Large intestine (tissue), 3 donors: ENCODE results near the gene PYCR2. TPM values are rescaled to one million over a fixed set of nuclear protein-coding genes. Genes with fewer than 3 reads are reported as not detected.
A peak's percentile ranks its signal among the peaks of the same experiment; 100 is the strongest.
"Not testable (repeated sequence)": the region's sequence is repeated elsewhere in the genome, so short reads cannot be mapped to it uniquely, and the experiment has no call there.

Experiments
- DNase-seq, 2 donors: peaks; one replicate each; pipeline versions ENCODE4 v3.0.0 to v3.0.0-alpha.2; 2013
- H3K27ac ChIP-seq: one replicate; pipeline ENCODE4 v1.5.1; 2013; ENCODE audit warnings: low read length
- H3K27me3 ChIP-seq: 2 replicates; pipeline ENCODE4 v1.6.1; 2013; ENCODE audit warnings: low read length; ENCODE audit not compliant: control insufficient read depth, insufficient read depth
- H3K36me3 ChIP-seq: 2 replicates; pipeline ENCODE4 v1.6.1; 2013; ENCODE audit warnings: low read length; ENCODE audit not compliant: control insufficient read depth, insufficient read depth
- H3K4me1 ChIP-seq: one replicate; pipeline ENCODE4 v1.6.1; 2013; ENCODE audit warnings: low read length; ENCODE audit not compliant: control insufficient read depth, insufficient read depth
- H3K4me3 ChIP-seq: one replicate; pipeline ENCODE4 v1.5.1; 2013; ENCODE audit warnings: low read length
- H3K9me3 ChIP-seq: one replicate; pipeline ENCODE4 v1.6.1; 2013; ENCODE audit warnings: mild to moderate bottlenecking, low read depth, low read length, moderate library complexity; ENCODE audit not compliant: control insufficient read depth
- WGBS: methylation state at CpG from one replicate; pipeline ENCODE4 v1.1.5; 2013; ENCODE audit warnings: low lambda C conversion rate; ENCODE audit not compliant: insufficient coverage; 5-methylcytosine and 5-hydroxymethylcytosine counted together
- polyA plus RNA-seq: library from polyadenylated mRNA; unstranded; fragments of 120-200 nt; gene quantifications from one replicate; pipeline ENCODE4 v1.2.1, GENCODE V29; 2013

The PYCR2 gene
- polyA plus RNA-seq, 1 donor, result 43.0 TPM

DNA sequence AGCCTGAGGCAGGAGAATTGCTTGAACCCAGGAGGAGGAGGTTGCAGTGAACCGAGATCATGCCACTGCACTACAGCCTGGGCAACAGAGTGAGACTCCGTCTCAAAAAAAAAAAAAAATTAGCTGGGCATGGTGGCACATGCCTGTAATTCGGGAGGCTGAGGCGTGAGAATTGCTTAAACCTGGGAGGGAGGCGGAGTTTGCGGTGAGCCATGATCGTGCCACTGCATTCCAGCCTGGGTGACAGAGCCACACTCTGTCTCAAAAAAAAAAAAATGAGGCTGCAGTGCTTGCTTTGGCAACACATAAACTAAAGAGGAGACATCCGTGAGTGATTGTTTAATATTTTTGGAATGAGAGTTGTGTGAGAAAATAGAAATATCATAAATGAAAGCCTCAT is 12.0 kb upstream of the PYCR2 start:
- H3K4me1 ChIP-seq, H3K4me3 ChIP-seq, H3K27me3 ChIP-seq, DNase-seq, H3K36me3 ChIP-seq, H3K27ac ChIP-seq, H3K9me3 ChIP-seq: not testable (repeated sequence)
- WGBS, result no CpG with 5 or more reads among the region's 8 CpGs

DNA sequence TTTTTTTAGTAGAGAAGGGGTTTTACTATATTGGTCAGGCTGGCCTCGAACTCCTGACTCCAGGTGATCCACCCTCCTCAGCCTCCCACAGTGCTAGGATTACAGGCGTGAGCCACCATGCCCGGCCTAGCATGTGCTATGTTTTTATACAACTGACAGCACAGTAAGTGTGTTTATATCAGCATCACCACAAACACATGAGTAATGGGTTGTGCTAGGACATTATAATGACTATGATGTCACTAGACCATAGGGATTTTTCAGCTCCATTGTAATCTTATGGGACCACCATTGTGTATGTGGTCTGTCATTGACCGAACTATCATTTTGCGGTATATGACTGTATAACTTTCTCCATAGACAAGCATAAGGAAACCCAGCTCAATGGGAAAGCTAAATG is 10.7 kb upstream of the PYCR2 start:
- no peak overlapping the region for H3K4me3 ChIP-seq
- DNase-seq, result no peak
- H3K4me1 ChIP-seq, result no peaks in the 10 kb centered on the region
- WGBS, result no CpG with 5 or more reads among the region's 5 CpGs
- peaks cover 3% of the 10 kb centered on the region for H3K27me3 ChIP-seq
- H3K36me3 ChIP-seq, result no peaks in the 10 kb centered on the region
- no peak overlapping the region for H3K27ac ChIP-seq
- no peaks in the 10 kb centered on the region for H3K9me3 ChIP-seq

DNA sequence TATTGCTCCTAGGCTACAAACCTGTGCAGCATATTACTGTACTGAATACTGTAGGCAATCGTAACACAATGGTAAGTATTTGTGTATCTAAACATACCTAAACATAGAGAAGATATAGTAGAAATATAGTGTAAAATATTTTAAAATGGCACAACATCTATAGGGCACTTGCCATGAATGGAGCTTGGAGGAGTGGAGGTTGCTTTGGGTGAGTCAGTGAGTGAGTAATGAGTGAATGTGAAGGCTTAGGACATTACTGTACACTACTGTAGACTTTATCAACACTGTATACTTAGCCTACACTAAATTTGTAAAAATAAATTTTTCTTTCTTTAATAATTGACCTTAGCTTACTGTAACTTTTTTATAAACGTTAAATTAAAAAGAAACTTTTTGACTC is 9.0 kb upstream of the PYCR2 start:
- Histone ChIP-seq H3K4me1 (no peaks in the 10 kb centered on the region), H3K27ac (no peak overlapping the region), H3K4me3 (no peak overlapping the region), H3K27me3 (no peaks in the 10 kb centered on the region), H3K9me3 (no peaks in the 10 kb centered on the region), H3K36me3 (no peaks in the 10 kb centered on the region)
- WGBS, result 80% methylated on average over 2 of the region's 2 CpGs
- no peak for DNase-seq

DNA sequence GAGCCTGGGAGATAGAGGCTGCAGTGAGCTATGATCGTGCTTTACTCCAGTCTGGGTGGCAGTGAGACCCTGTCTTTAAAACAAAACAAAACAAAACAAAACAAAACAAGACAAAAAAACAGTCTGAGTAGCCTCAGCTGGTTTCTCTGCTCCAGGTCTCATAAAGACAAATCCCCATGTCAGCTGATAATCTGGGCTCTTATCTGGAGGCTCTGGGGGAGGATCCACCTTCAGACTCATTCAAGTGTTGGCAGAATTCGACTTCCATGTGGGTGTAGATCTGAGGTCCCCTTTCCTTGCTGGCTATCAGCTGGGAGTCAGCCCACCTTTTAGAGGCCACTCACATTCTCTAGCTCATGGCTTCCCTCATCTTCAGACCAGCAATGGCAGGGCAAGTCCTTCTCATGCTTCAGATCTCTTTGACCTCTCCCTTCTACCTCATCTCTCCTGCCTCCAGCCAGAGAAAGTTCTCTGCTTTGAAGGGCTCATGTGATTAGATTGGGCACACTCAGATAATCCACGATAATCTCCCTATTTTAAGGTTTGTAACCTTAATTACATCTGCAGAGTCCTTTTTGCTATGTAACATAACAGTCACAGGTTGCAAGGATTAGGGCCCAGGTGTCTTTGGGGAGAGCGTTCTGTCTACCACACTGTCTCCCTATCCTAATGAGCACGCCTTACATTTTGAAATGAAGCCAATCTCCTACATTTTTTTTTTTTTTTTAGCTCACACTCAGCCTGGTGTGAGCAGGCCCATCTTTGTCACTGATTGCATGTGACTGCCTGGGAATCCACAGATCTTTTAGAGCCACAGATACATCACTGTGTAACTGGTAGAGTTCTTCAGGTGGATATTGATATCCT is 7.5 kb upstream of the PYCR2 start:
- no peaks in the 10 kb centered on the region for H3K36me3 ChIP-seq
- H3K27me3 ChIP-seq, result no peaks in the 10 kb centered on the region
- 80% methylated on average over 1 of the region's 5 CpGs for WGBS
- no peak overlapping the region for H3K27ac ChIP-seq
- H3K9me3 ChIP-seq, result no peaks in the 10 kb centered on the region
- H3K4me3 ChIP-seq, result no peak overlapping the region
- no peak for DNase-seq
- no peaks in the 10 kb centered on the region for H3K4me1 ChIP-seq

DNA sequence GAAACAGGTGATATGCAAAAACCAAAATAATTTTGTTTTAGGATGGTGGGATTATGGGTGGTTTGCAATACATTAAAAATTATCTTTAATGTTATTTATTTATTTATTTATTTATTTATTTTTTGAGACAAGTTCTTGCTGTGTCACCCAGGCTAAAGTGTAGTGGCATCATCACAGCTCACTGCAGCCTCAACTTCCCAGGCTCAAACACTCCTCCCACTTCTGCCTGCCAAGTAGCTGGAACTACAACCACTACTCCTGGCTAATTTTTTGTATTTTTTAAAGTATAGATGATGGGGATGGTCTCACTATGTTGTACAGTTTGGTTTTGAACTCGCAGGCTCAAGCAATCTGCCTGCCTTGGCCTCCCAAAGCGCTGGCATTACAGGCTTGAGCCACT is 6.5 kb upstream of the PYCR2 start:
- Histone ChIP-seq H3K27ac (no peak overlapping the region), H3K4me3 (no peak overlapping the region), H3K4me1 (no peaks in the 10 kb centered on the region), H3K27me3 (no peaks in the 10 kb centered on the region), H3K9me3 (no peaks in the 10 kb centered on the region), H3K36me3 (no peaks in the 10 kb centered on the region)
- no peak for DNase-seq
- no CpG with 5 or more reads among the region's 2 CpGs for WGBS

DNA sequence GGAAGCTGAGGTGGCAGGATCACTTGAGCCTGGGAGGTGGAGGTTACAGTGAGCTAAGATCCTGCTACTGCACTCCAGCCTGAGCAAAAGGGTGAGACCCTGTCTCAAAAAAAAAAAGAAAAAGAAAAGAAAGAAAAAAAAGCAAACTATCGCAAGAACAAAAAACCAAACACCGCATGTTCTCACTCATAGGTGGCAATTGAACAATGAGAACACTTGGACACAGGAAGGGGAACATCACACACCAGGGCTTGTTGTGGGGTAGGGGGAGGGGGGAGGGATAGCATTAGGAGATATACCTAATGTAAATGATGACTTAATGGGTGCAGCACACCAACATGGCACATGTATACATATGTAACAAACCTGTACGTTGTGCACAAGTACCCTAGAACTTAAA is 5.4 kb upstream of the PYCR2 start:
- H3K36me3 ChIP-seq, result not testable (repeated sequence)
- 100% methylated on average over 1 of the region's 3 CpGs for WGBS

DNA sequence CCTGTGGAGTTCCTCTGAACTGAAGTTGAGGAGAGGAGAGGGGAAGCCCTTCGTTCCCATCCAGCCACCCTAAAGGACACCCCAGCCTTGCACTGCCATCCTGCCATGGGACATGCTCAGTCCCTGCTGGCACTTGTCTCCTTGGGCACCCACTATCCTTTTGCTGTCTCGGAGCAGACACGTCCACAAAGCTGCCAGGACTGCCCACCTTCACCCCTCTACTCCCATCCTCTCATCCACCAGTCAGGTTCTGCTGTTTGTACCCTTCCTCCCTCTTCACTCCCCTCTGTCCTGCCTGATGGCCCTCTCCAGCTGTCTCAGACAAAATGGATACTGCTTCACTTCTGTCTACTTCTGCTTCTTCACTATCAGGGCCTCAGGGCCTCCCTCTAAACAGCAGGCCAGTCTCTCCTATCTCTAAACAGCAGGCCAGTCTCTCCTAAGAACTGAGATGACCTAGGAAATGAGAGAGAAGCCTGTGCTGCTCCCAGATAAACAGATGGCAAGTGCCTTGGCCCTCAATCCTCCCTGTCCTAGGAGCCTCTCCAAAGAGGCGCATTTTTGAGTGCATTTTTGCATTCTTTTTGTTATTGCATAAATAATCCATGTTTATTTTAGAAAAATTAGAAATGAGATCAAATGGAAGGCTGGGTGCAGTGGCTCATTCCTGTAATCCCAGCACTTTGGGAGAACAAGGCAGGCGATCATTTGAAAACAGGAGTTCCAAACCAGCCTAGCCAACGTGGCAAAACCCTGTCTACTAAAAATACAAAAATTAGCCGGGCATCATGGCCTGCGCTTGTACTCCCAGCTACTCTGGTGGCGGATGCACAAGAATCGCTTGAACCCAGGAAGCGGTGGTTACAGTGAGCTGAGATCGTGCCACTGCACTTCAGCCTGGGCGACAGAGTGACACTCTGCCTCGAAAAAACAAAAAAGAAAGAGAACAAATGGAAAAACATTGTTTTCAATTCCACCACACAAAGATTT is 4.4 kb upstream of the PYCR2 start:
- no peak overlapping the region for H3K27ac ChIP-seq
- DNase-seq, result no peak
- no peaks in the 10 kb centered on the region for H3K27me3 ChIP-seq
- H3K36me3 ChIP-seq, result no peaks in the 10 kb centered on the region
- no peaks in the 10 kb centered on the region for H3K9me3 ChIP-seq
- 93% methylated on average over 6 of the region's 14 CpGs for WGBS
- no peak overlapping the region for H3K4me3 ChIP-seq
- no peaks in the 10 kb centered on the region for H3K4me1 ChIP-seq

More for the DNA sequence above, 5.4 kb upstream of the PYCR2 start:
- DNase-seq, H3K4me3 ChIP-seq, H3K9me3 ChIP-seq, H3K4me1 ChIP-seq, H3K27ac ChIP-seq, H3K27me3 ChIP-seq: not testable (repeated sequence)

DNA sequence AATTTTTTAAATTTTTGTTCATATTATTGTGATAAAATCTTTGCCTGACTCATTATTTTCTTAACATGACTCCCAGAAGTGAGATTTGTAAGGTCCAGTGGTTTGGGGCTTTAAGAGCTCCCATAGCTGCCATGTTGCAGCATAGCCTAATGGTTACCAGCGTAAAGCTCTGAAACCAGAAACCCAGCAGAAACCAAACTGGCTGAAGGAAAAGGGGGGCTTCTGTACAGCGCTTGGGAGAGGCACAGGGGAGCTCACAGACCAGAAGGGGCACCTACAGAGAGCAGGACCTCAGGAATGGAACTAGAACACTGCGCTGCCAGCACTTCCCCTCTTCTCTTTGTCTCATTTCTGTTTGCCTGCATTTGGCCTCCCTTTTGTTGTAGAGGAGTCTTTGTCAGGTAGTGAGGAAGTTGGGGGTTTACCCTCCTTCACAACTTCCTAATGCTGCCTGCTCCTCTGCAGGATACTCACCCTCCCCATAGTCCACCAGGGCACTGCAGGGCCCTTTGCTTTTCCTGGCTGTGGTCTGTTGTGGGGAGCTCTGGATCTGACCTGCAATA is 2.6 kb upstream of the PYCR2 start:
- DNase-seq, result no peak
- no peak overlapping the region for H3K27ac ChIP-seq
- H3K9me3 ChIP-seq, result no peaks in the 10 kb centered on the region
- peaks cover 7% of the 10 kb centered on the region for H3K4me1 ChIP-seq
- H3K27me3 ChIP-seq, result no peaks in the 10 kb centered on the region
- WGBS, result no CpG with 5 or more reads among the region's 3 CpGs
- peaks cover 12% of the 10 kb centered on the region for H3K36me3 ChIP-seq
- H3K4me3 ChIP-seq, result no peak overlapping the region

DNA sequence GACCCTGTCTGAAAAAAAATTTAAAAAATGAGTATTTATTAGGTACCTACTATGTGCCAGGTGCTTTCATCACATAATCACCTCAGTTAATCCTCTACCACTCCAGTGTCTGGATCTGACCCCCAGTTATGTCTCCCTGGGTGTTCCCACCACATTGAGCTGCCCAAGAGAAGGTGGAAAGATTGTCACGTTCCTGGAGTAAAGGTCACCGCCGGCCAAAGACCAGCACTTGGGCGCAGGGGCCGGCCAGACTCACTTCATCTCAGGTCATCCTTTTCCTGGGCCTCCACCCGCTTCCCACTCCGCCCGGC is 714 bp downstream of the PYCR2 start:
- no peaks in the 10 kb centered on the region for H3K27me3 ChIP-seq
- peak overlapping the region; percentile 69 for H3K4me3 ChIP-seq
- no peak for DNase-seq
- no CpG with 5 or more reads among the region's 8 CpGs for WGBS
- no peaks in the 10 kb centered on the region for H3K9me3 ChIP-seq
- H3K27ac ChIP-seq, result peak overlapping the region; percentile 62
- peaks cover 38% of the 10 kb centered on the region for H3K36me3 ChIP-seq
- peaks cover 7% of the 10 kb centered on the region for H3K4me1 ChIP-seq
